Adrenal gland (tissue), 12 donors: Measurements from ENCODE around the gene RPL41. TPM values are rescaled to one million over a fixed set of nuclear protein-coding genes. Genes with fewer than 3 reads are reported as not detected.

Experiments used
- DNase-seq, 7 donors: peaks; one replicate each; pipeline ENCODE4 v3.0.0-alpha.2; 2019 to 2020
- H3K27ac ChIP-seq, 5 donors: fragments of 200-600 bp; sonication (generic) in 4 of 5; 1 replicate in 3 of 5; 2 replicates in 2 of 5; pipeline versions ENCODE4 v1.5.1 to v1.8.0; 2016 to 2020; ENCODE audit warnings: mild to moderate bottlenecking in 1 of 5
- H3K27me3 ChIP-seq: fragments of 200-600 bp; 2 replicates; pipeline ENCODE4 v1.8.0; 2021
- H3K36me3 ChIP-seq, 2 donors: fragments of 200-600 bp; replicated peaks in 1 of 2; 1 replicate in 1 of 2; 2 replicates in 1 of 2; pipeline versions ENCODE4 v1.5.1 to v1.8.0; 2018 to 2022
- H3K4me1 ChIP-seq, 2 donors: fragments of 200-600 bp; replicated peaks in 1 of 2; 1 replicate in 1 of 2; 2 replicates in 1 of 2; pipeline versions ENCODE4 v1.5.1 to v1.8.0; 2018 to 2021
- H3K4me3 ChIP-seq, 4 donors: fragments of 200-600 bp; sonication (generic) in 3 of 4; one replicate each; pipeline ENCODE4 v1.5.1; 2016 to 2018
- H3K9me3 ChIP-seq, 3 donors: fragments of 200-600 bp; sonication (generic) in 1 of 3; replicated peaks in 1 of 3; 1 replicate in 2 of 3; 2 replicates in 1 of 3; pipeline versions ENCODE4 v1.5.1 to v1.8.0; 2016 to 2021
- POLR2A ChIP-seq, 2 donors: fragments of 450-650 bp; IDR thresholded peaks; one replicate each; pipeline ENCODE4 v1.6.1; 2017; ENCODE audit warnings: antibody characterized with exemption in 2 of 2, mild to moderate bottlenecking in 2 of 2, moderate library complexity in 1 of 2
- WGBS, 4 donors: extraction: QIAGEN DNeasy Blood & Tissue Kit in 2 of 4; methylation state at CpG; one replicate each; pipeline versions ENCODE4 v1.1.5 to v1.1.7; 2013 to 2017; 5-methylcytosine and 5-hydroxymethylcytosine counted together
- intact Hi-C, 2 donors: fragments of 100-400 bp; cut with DNase I; formaldehyde crosslinking; loops; one replicate each; pipeline versions ENCODE4 v1.14.1 to v1.15.0; 2022 to 2023
- polyA plus RNA-seq, 3 donors: library from polyadenylated mRNA; stranded (reverse); fragments of 200-250 nt in 2 of 3; fragments of 350-450 nt in 1 of 3; fragmentation: Illumina TruSeq in 1 of 3; extraction: RNeasy Lipid Tissue Mini Kit (QIAGEN cat#74804) in 1 of 3; gene quantifications; one replicate each; pipeline ENCODE4 v1.2.3, GENCODE V29; 2013 to 2014
- total RNA-seq, 9 donors: library from RNA; depleted of rRNA in 4 of 9; stranded (reverse); fragments of >200 nt in 4 of 9; fragments of 120-200 nt in 1 of 9; fragmentation: NEBNext Ultra II Directional in 1 of 9; extraction: Animal tissue kit (Norgen Biotek cat#: 25700) in 1 of 9; gene quantifications; one replicate each; pipeline versions ENCODE4 v1.1.0 to v1.2.4, GENCODE V29; 2013 to 2023
- TF ChIP-seq, protein P1 (sequence below), 6 experiments: fragments of 450-650 bp in 4 of 6; fragments of 200-600 bp in 2 of 6; sonication (generic) in 1 of 6; IDR thresholded peaks; 1 replicate in 5 of 6; 2 replicates in 1 of 6; pipeline versions ENCODE4 v1.5.1 to v1.8.0; 2016 to 2021; ENCODE audit warnings: antibody characterized with exemption in 6 of 6, mild to moderate bottlenecking in 2 of 6, moderate library complexity in 1 of 6
- donor health status: healthy with polysubstance abuse.
- donor health status: Bipolar disorder and iron deficiency.
- donor health status: DM: yes; HTN: yes; CAD: no.
- donor health status: DM: no; HTN: no; CAD: no.
- donor health status: DM: no; HTN: no; CAD: no.
- donor health status: DM: yes; HTN: yes; CAD: no.

The RPL41 gene
- total and polyA plus RNA-seq, 12 donors: 1,635 to 6,204 (median 3,125) TPM

DNA sequence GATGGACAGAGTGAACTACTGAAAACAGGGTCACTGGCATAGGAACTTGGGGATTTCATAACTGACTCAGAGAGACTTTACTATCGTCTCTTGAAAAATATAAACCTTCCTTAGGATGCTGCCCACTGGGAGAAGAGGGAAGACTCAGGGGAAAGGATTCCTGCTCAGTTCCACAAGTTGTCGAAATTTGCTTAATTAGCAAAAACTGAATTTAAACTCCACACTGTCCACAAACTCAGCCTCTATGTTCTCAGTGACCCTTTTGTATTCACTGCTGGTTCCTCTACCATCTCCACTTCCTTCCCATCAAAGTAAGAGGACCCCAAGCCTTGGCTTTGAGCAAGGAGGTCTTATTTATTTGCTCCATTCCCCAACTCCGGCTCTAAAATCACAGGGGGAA, 28.8 kb downstream of the RPL41 start:
- H3K27me3 ChIP-seq: no peaks in the 10 kb centered on the region
- H3K36me3 ChIP-seq: peaks cover 0 to 47% of the 10 kb centered on the region in 2 donors
- H3K4me1 ChIP-seq: peaks cover 15% of the 10 kb centered on the region in 2 donors
- 83 to 90% (median 83%) methylated on average over 3 of the region's 3 CpGs for WGBS, 4 donors
- peak overlapping the region in 1 of 5 donors; percentile 10 for H3K27ac ChIP-seq
- DNase-seq: no peak
- intact Hi-C loops: no loop called here
- no peaks in the 10 kb centered on the region for H3K9me3 ChIP-seq
- H3K4me3 ChIP-seq: no peak overlapping the region
- no peak for TF ChIP-seq POLR2A (IDR thresholded peaks at IDR 0.05)
- TF ChIP-seq, protein P1, sequence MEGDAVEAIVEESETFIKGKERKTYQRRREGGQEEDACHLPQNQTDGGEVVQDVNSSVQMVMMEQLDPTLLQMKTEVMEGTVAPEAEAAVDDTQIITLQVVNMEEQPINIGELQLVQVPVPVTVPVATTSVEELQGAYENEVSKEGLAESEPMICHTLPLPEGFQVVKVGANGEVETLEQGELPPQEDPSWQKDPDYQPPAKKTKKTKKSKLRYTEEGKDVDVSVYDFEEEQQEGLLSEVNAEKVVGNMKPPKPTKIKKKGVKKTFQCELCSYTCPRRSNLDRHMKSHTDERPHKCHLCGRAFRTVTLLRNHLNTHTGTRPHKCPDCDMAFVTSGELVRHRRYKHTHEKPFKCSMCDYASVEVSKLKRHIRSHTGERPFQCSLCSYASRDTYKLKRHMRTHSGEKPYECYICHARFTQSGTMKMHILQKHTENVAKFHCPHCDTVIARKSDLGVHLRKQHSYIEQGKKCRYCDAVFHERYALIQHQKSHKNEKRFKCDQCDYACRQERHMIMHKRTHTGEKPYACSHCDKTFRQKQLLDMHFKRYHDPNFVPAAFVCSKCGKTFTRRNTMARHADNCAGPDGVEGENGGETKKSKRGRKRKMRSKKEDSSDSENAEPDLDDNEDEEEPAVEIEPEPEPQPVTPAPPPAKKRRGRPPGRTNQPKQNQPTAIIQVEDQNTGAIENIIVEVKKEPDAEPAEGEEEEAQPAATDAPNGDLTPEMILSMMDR (IDR thresholded peaks at IDR 0.05): no peak

DNA sequence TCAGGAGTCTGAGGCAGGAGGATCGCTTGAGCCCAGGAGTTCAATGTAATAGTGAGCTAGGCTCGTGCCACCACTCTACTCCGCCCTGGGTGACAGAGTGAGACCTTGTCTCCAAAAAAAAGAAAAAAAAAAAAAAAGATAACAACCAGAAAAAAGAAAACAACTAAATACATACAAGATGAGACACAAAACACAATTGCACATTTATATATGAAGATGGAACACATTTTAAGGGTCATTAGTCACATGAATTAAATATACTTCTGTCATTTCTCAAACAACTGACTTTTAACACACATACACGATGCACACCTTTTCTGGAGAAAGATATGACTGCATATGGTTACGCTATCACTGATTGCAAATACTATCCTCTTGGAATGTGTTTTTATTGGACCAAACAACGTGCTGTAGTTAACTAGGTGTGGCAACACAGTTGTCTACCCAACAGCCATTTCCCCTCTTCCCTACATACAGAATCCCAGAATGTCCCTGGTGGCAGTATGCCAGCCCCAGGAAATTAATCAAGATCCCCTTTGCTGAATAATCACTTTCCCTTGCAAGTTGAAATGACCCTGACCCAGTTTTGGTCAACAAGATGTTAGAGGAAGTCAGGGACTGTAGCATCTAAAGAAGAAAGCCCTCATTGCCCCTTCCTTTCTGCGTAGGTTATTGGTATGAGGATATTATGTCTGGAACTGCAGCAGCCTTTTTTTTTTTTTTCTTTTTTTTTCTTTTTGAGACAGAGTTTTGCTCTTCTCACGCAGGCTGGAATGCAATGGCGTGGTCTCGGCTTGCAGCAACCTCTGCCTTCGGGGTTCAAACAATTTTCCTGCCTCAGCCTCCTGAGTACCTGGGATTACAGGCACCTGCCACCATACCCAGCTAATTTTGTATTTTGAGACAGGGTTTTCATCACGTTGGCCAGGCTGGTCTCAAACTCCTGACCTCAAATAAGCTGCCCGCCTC, 30.3 kb downstream of the RPL41 start:
- H3K4me3 ChIP-seq: no peak overlapping the region
- WGBS, 4 donors: 33 to 37% (median 35%) methylated on average over 13 of the region's 13 CpGs
- TF ChIP-seq, protein P1 (IDR thresholded peaks at IDR 0.05): no peak
- TF ChIP-seq POLR2A (IDR thresholded peaks at IDR 0.05): peak in 1 of 2 donors; percentile 7
- H3K9me3 ChIP-seq: no peaks in the 10 kb centered on the region
- H3K36me3 ChIP-seq: peaks cover 0 to 34% of the 10 kb centered on the region in 2 donors
- H3K27ac ChIP-seq: peak overlapping the region; percentile 51 to 81 (median 69)
- H3K27me3 ChIP-seq: no peaks in the 10 kb centered on the region
- DNase-seq: peak; percentile 66 to 87 (median 77)
- H3K4me1 ChIP-seq: peaks cover 23 to 28% of the 10 kb centered on the region in 2 donors
- intact Hi-C loops: no loop called here

DNA sequence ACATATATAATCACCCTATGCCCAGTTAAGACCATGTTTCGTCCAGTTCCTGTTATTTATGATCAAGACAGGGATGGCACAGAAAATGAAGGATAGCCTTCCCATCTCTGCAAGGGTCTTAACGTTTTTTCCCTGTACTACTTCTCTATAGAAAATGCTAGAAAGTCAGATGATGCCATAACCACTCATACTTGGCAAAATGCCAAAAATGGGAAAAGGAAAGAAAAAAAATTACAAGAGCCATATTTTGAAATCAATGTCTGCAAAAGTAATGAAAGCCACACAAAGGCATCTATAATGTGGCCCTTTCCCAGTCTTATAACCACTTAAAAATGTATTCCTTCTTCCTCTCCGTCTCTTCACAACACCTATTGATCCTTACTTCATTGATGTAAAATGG, 34.1 kb downstream of the RPL41 start:
- H3K9me3 ChIP-seq: no peaks in the 10 kb centered on the region
- DNase-seq: no peak
- no peak overlapping the region for H3K4me3 ChIP-seq
- intact Hi-C loops: no loop called here
- TF ChIP-seq POLR2A (IDR thresholded peaks at IDR 0.05): no peak
- TF ChIP-seq, protein P1 (IDR thresholded peaks at IDR 0.05): no peak
- no peaks in the 10 kb centered on the region for H3K36me3 ChIP-seq
- no peaks in the 10 kb centered on the region for H3K27me3 ChIP-seq
- H3K27ac ChIP-seq: peak overlapping the region in 1 of 5 donors; percentile 97
- WGBS, 4 donors: 61 to 64% (median 62%) methylated on average over 3 of the region's 3 CpGs
- peaks cover 30 to 36% of the 10 kb centered on the region in 2 donors for H3K4me1 ChIP-seq

DNA sequence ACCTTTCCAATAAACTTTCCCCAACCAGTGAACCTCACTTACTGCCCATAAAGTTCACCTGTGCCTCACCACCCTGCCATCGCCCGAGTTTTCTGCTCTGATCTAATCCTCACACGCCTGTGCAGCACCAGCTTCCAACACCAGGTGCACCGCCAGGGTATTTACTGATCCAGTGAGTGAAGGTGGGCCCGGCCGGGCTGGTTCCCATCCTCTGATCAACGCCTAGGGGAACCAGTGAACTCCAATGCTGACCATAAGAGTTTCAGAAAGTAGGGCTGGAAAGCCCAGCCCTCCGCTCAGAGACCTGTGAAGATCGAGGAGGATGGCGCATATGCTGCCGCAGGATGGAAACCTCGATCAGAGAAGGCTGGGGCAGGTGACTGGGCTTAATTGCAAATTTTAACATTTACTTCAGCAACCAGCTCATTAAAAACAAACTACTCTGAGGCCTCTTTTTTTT, 35.3 kb downstream of the RPL41 start:
- Histone ChIP-seq H3K9me3 (no peaks in the 10 kb centered on the region), H3K36me3 (no peaks in the 10 kb centered on the region), H3K4me1 (peaks cover 23 to 29% of the 10 kb centered on the region in 2 donors), H3K27ac (peak overlapping the region; percentile 80 to 97 (median 95)), H3K4me3 (peak overlapping the region in 3 of 4 donors; percentile 20 to 59 (median 38)), H3K27me3 (no peaks in the 10 kb centered on the region)
- intact Hi-C loops: no loop called here
- DNase-seq: peak in 6 of 7 donors; percentile 57 to 84 (median 63)
- no peak for TF ChIP-seq POLR2A (IDR thresholded peaks at IDR 0.05)
- TF ChIP-seq, protein P1 (IDR thresholded peaks at IDR 0.05): peak; percentile 19 to 76 (median 59)
- 5 to 11% (median 9%) methylated on average over 12 of the region's 12 CpGs for WGBS, 4 donors
